Forelimb muscle (tissue), 1 donor: ENCODE measurements around the gene DAB1. TPM values are rescaled to one million over a fixed set of nuclear protein-coding genes. Genes with fewer than 3 reads are reported as not detected.

Experiments
- DNase-seq: peaks from one replicate; pipeline ENCODE4 v3.0.0-alpha.2; 2013; ENCODE audit warnings: low read depth
- polyA plus RNA-seq: library from polyadenylated mRNA; unstranded; fragments of 120-200 nt; gene quantifications from one replicate; pipeline ENCODE4 v1.2.1, GENCODE V29; 2013; ENCODE audit not compliant: insufficient read length

Gene DAB1
- polyA plus RNA-seq = 3.6 TPM

DNA sequence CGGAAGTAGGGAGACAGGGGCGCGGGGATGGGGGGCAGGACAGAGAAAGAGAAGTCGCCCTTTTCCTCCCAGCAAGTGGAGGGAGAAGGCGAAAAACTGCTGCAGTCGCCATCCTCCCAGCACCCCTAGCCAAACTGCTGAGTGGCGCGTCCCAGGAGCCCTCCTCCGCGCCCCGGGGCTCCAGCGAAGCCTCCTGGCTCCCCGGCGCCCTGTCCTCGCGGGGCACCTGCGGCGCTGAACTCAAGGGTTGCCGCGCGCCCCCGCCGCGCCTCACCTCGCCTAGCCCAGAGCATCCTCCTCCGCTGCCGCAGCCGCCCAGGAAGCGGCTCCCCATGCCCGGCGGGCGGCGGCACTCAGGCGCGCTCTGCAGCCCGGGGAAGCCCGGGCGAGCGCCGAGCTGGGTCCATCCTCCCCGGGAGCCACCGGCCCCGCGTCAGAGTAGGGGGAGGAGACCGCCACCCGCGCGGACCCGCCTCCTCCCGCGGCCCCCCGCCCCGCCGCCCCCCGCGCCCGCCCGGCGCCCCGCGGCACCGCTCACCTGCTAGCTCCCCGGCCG is at the start of gene DAB1:
Gene DAB1 (minus strand): TSS at position 405 of the 556 bp plus-strand sequence. CDS start 133,030 bp downstream, outside the sequence.
- DNase-seq = no peak

DNA sequence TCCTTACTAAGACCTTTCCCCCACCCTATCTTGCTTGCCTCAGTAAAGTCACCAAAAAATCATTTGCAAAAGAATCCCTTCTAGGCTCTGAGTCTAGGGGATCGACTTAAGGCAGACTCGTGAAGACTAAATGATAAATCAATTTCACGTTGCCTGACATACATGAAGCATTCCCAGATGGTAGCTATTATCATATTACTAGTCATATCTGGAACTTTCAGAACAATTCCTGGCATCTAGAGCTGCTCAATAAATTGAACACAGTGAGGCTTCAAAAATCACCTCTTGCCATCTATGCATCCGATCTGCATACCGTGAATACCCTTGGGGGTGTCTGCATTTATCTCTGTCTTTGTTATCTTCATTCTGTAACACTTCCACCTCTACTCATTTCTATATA is 49.6 kb upstream of the DAB1 start:
- no peak for DNase-seq

DNA sequence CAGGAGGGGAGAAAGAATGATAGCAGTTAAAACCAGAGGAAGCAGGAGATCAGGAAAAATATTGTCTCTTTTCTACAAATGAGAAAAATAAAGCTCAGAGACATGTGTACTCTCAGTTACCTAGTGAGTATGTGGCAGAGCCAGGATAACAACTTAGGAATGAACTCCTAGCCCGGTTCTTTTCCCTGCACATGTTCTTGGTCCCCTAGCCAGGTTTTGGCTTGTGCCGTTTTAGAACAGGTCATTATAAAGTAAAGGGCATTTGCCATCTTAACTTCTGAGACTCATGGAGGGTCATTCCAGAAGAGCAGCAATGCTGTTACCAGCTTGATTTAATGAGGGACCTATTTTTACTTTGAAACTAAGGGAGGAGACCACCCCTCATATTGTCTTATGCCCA is 48.1 kb upstream of the DAB1 start:
- DNase-seq = no peak

DNA sequence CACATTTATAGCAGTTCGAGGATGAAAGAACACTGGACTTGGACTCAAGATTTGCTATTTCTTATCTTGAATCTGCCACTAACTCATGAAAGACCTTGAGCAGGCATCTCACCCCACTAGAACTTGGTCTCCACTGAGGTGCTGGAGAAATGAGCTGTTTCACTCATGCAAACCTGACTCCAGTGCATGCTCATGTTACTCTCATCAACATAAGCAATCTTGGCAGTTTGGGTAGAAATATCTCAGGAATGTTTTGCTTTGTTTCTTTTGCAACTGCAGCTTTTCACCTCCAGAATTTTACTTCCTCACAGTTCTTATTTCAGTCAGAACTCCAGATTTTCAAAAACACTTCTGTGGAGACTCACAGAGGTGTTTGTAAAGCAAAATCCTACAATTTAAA is 46.2 kb upstream of the DAB1 start:
- DNase-seq = no peak

DNA sequence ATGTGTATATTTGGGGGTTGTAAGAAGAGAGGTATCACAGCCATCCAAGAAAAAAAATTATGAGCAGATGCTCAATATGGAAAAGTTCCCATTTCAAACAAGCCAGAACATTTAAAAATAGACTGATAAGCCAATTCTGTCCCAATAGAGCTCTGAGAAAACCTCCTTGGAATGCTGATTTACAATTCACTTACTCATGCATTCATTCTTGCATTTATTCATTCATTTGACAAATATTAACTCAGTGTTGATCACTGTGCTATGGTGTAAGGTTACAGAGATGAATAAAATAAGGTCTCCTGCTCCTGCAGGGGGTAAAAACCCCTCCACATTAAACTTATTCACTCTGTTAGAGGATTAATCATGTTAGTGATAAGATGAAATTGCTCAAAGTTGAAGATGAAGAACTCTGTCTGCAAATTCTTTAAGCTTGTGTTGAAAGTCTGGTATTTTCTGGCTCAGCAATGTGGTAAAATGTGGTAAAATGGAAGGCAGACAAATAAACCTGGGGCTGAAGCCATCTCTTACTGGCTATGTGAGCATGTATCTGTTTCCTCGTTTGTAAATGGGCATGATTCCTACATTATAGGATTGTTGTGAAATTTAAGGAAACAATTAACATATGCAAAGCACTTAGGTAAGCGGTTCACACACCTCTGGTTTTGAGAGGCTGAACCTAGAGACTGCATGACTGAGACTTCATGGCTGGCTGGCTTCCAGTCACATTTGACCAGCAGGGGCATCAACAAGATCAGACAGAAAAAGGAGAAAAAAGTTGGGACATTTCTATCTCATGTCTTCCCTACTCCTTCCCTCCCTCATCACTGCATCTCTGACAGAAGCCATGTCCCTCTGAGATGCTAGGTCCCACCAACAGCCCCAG is 45.0 kb upstream of the DAB1 start:
- peak; percentile 16 for DNase-seq

DNA sequence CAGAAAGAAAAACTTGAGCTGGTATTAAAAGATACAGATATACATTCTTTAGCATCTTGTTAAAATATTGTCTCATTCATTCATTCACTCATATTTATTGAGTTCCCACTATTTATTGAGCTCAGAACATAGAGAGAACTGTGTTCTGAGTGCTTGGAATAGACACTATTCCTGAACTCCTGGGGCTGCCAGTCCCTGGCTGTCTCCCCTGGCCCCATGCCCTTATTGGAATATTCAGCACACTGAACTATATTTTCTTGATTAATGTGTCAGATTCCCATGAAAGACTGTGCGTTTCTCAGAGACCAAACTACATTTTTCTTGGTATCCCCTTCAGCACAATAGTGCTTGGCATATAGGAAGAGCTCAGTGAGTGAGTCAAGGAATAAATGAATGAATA is 44.0 kb upstream of the DAB1 start:
- no peak for DNase-seq

DNA sequence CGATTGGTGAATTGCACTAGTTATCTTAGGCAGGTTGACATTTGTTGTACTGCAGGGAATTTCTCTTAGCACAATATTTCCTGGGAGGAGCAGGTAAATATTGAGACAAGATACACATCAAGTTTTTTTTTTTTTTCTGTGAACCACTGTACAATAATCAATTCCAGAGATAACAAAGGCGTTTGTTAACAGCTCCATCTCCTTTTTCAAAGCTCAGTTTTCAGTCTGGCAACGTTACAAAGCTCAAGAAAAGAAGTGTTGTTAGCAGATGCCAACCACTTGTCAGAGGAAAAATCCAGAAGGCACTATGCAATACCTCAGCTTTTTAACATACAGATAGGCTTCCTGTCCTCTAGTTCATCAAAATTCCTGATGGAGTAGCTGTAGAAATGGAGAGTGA is 40.9 kb upstream of the DAB1 start:
- no peak for DNase-seq

DNA sequence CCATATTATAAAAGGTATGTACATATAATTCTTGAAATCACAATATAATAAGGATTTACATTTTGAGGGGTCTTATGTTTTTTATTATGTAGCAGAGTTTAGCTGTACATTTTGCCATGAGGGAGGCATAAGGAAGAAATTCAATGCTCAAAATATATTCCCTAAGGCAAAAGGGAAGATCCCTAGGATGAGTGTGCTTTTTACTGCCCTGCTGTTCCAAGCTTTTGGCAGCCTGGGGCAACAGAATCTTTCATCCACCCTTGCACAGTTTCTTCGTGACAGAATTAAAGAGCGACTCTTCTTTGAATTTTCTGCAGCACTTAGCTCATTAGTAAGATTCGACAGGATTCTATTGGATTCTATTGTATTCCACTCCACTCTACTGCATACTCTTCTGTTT is 39.5 kb upstream of the DAB1 start:
- DNase-seq = no peak

DNA sequence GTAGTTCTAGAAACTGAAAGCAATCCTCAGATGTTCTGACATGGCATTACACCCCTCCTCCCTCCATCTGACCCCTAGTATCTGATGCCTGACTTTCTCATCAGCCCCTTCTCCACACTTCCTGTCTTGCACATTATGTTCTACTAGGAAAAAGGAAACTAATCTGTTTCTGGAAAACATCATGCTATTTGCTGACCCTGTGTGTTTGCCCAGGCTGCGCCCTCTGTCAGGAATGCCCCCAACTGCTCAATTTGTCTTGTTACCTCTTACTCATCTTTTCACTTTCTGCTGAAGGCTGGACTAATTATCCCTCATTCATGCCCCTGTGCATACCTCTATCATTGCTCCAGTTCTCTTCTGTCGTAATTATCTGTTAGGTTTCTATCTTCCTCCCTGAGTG is 37.5 kb upstream of the DAB1 start:
- DNase-seq = no peak

DNA sequence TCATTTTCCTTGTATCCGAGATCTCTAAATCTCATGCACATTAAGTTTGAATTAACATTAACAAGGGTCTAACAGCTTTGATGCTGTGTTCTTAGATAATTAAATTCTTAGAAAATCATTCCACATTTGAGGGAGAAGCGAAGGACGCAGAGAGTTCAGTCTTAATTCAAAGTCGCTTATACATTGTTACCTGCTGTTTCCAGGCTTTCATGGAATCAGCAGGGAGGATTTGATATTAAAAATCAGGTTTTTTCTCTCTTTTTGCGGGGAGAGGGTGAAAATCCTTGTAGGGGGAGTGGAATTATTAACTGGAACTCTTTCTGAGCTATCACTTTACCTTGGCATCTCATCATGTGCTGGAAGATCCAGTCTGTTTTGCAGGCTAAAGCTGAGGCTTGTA is 27.7 kb upstream of the DAB1 start:
- DNase-seq = no peak

DNA sequence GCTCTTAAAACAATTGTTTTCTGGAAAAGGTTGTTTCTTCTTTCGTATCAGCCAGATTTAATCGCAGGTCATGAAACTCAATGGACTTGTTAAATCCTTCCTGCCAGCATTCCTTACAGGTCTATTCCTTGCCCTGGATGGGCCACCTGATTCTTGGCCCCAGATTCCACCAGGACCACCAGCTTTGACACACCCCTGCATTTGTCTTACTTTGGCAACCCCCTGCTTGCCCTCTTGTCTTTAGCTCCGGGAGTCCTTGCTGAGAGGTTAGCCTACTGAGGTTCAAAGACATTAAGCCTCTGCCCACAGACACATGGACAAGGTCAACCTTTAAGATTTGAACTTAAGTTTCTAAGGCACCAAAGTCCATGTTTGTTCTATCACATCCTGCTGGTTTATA is 27.1 kb upstream of the DAB1 start:
- no peak for DNase-seq

DNA sequence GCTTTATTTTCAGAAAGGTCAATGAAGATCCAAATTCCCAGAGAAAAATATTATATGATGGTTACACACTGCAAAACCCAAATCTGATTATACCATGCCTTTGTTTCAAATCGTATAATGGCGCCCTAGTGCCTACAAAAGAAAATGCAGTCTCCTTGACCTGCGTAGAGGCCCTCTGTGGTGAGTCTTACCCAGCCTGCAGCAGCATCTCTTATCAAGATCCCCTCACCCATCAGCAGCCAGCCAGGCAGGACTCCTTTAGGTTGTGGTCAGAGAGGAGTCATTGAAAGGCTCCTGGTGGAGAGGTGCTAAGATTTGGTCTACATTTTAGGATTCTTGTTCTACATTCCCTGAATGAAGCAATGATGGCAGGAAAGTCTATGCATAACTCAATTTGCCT is 23.7 kb upstream of the DAB1 start:
- no peak for DNase-seq

DNA sequence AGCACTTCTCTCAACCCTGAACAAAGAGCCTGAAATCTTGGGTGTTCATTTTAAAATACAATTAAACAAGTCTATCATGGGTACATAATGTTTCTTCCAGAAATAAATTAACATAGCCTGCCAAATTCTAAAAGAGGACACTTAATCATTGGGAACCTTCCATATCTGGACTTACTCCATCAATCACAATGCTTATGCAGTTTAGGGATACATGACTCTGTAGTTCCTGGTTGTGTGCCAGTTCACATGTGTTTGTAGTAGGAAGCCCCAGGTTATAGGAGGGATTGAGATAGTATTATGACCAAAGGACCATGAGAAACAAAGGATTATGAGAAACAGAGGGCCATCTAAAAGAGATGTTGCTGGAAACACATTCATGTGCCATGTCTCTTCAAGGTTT is 19.1 kb upstream of the DAB1 start:
- DNase-seq = no peak

DNA sequence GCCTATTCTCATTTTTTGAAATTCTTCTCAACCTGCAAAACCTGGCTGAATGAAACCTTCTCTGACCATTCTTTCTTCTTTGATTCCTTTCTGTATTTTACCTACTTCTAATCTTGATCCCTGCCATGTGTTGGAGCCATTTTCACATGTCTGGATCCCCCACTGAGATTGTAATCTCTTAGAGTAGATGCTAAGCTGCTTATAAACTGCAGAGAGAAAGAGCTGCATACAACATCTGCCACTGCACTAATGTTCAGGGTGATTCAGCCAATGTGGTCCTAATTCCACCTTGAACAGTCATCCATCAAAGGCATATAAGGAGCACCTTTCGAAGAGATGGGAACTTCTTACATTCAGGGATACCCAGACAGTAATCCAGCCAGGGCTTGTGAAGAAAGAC is 16.2 kb upstream of the DAB1 start:
- DNase-seq = no peak

DNA sequence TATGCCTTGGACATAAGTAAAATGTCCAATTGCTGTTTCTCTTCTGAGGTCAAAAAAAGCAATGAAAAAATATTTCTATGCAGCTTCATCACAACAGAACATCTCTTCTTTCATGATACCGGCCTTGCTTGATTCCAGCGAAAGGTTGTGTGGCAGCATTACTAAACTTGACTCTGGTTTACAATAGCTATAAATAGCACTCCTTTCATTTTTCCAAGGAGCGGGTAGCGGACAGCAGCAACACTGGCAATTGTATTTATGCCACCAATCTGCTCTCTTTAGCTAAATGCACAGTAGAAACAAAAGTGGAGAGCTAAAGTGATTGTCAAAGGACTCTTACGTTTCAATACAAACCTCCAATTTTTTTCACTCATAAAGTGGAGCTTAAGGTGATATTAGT is 7.5 kb upstream of the DAB1 start:
- no peak for DNase-seq

DNA sequence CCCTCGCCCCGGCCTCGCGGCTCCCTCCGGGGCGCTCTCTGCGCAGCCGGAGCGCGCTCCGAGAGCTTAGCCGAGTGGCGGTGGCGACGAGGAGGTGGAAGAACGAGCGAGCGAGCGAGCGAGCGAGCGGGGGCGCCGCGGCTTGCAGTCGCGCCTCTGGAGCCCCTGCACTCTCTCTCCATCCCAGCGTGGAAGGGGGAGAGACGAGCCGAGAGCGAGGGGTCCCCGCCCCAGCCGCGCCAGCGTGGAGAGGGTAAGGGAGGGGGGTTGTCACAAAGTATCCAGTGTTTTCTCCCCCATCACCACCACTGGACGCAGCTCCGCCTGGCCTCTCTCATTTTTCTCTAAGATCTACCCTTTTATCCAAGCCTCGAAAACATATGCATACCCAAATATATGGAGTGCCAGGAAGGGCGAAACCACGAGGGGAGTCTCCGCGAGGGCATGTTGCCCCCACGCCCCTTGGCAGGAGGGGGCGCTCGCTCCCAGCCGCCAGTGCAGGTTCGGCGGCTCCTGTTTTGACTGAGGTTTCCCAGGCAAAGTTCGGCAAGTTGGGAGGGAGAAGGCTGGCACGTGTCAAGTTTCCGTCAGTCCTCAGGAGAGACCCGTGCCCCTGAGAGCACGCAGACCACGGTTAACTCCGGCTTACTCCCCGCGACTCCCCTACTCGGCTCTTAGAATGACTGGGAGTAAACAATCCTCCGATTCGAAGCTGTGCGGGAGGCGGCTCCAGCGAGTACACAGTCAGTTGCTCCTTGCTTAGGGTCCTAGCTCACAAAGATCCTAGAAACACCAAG is 569 bp upstream of the DAB1 start:
- DNase-seq = no peak

DNA sequence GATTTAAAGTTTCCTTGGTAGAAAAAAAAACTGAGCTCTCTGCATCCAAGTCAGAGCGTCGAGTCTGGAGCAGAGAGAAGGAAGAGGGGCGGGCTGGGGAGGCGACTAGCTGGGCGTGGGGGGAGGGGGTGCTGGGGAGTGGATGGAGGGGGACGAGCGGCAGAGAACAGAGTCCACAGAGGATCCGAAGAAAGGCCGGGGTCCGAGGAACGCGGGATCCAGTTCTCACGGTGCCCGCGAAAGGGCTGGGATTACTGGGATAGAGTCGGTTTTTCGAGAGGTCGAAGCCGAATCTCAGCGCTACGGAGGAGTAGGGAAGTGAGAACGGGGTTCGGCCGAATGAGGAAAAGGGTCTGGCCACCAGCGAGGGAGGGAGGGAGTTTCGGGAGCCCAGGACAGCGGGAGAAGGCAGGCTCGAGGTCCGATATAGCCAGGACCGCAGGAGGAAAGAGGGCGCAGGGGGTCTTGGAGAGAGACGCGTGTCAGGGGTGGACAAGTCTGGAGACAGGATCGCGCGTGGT is 665 bp downstream of the DAB1 start:
- DNase-seq = no peak

DNA sequence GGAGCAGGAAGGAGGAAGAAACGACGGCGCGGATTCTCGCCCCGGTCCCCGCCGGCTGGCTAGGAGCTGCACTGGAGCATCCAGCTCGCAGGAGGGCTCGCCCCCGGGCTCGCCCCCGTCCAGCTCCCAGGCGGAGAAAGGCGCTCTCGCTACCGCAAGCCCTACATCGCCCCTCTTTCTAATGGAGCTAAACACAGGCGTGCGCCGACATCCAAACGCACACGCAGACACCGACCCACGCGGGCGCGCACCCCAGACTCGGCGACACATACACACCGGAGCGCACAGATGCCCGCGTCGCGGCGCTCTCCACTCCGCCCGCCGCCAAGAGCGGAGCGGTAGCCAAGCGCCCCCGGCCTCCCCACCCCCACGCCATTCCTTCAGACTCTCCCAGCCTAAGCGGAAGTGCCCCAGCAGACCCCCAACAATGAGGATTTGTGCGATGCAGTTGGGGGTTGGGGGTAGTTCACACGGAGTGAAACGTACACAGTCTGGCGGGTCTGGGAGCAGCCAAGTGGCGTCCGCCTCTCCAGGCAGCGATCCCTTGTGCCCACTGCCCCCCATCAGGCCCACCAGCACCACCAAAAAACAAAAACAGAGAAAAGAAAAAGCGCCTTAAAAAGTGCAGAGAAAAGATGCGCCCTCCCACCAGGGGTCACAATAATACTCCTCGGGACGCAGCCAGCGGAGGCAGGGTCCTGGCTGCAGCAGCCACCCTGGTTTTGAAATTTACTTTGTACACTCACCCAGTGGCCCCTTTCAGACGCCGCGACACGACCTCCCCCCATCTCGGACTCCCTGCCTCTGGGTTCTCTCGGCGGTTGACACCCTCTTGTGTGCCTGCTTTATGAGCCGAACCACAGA is 1.4 kb downstream of the DAB1 start:
- no peak for DNase-seq

DNA sequence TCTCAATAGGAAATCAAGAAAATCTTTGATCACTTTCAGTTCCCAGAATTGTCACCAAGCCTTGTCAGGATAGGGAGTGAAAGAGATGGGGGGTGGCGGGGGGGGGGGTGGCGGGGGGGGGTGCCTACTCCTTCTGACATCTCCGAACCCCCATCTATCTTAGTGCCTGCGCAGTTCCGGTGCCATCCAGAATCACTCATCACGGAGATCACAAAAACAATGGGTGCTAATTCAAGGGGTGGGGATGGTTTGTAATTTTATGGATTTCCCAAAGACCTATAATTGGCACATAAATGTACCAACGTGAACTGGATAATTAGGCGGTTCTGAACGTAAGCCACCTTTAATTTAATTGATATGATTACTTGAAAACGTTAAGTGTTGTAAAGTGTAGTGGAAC is 2.1 kb downstream of the DAB1 start:
- no peak for DNase-seq

DNA sequence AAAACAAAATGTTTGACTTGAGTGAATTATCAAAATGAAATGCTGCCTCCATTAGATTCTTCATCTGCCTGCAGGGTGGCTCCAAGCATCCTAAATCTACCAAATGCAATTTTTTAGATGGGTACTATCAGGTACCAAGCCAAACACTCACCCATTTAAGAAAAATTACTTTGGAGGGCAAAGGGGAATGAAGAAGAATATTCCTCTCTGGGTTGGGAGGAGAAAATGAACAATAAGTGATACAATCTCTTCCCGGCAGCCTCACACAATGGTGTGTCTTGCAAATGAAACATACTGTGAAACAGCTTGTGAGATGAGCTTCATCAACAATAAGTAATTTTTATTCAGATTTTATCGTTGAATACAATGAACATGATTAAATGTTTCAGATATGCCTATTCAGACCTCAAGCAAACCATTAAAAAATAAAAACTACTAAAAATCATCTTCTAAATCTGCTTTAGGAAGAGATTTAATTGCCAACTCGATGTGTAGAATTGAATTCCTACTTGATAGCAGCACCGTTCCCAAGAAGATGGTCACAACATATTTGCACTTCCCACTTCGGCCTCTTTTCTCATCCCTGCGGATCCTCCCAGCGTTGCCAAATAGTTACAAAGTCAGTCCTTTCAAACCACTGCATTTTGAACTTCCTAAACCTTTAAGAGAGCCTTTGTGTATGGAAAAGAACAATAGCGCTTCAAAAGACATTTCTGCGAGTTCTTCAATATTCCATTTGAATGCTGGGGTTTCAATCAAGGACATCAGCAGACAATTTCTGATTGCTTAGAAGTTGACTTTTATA is 2.7 kb downstream of the DAB1 start:
- DNase-seq = no peak

DNA sequence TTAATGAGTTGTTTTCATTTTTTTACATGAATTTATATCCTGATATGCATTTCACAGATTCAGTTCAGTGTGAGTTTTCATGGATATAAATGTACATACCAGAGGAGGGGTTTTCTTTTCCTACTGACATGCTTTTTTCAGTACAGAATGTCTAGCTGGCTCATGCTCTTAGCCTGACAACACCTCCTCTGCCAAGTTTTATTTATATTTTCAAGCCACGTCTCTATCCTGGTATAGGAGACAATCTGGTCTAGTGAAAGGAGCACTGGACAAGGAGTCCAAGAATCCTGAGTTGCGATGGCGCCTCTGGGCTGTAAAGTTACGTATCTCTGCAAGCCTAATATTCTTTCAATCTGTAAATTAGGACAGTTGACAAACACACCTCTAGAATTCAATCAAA is 4.9 kb downstream of the DAB1 start:
- DNase-seq = no peak
